Stimulated activated CD4-positive, alpha-beta T cell treated with anti-CD3 and anti-CD28 coated beads, Interleukin-12 subunit alpha, Interleukin-12 subunit beta, amount 100 ng/mL, for 24 hours (primary cell): Measurements from ENCODE around the gene TSHZ1.

Source experiments
- DNase-seq, 2 experiments: peaks; one replicate each; pipeline ENCODE4 v3.0.0-alpha.2; 2020; ENCODE audit warnings: low read depth in 2 of 2

Gene TSHZ1

DNA sequence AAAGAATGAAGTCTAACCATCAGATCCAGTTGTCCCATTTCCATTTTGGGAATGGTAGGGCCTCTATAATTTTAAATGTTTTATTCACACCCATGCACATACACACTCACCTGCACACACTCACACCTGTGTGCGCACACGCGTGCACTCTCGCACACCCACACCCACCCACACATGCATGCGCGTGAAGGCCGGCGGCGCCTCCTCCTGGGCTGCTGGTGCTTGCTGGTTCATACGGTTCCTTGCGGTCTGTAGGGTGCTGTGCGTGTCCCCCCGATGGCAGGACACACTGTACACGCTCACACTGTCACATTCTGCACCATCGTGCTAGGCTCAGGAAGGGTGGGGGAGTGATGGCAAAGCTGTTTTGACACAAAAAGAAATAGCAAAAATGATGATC lies 63.2 kb downstream of the TSHZ1 start:
- no peak for DNase-seq

DNA sequence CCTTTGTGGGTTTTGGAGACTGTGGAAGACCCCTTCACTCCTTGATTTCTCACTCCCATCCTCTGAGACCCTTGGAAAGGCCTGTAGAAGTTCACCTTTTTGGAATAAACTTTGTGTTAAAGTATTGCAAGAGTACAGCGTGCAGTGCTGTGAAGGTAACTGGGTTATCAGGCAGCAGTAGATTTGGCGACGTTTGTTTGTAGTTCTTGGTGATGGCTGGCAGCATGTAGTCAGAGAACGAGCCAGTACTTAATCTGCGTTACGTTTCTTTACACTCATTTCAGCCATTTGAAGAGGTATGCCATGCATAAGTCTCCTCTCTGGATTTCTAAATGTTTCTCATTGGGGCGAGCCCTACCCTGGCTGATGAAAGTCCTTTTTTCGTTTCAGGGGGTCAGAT lies 64.6 kb downstream of the TSHZ1 start:
- DNase-seq, result no peak

DNA sequence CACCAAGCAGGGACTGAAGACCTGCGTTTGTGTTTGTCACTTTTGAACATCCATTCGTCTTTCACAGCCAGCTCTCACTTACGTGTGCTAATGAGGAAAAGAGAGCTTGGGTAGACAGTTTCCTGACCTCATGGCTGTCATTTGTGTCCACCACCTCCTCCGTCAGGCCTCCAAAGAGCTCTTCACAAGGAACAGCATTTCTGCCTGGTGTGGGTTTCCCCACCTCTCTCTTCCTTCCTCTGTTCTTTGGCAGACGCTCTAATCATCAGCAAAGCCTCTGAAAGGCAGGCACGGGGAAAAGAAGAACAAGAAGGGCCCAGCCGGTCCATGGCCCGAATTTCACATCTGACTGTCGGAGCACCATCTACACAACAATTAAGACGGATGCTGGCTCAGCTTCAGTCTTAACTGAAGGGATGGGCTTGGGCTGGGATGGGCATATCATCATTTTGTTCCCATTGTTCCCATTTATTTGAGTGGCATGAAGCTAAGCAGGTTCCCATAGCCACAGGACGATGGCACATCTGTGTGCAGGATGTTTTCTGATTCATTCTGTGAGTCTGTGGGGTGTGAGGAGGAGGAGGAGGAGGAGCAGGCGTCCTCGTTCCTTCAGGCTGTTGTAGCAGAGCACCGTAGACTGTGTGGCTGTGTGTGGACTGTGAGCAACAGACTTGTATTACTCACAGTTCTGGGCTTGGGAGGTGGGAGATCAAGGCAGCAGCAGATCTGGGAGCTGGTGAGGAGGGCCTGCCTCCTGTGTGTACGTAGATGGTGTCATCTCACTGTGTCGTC lies 66.4 kb downstream of the TSHZ1 start:
- no peak for DNase-seq

DNA sequence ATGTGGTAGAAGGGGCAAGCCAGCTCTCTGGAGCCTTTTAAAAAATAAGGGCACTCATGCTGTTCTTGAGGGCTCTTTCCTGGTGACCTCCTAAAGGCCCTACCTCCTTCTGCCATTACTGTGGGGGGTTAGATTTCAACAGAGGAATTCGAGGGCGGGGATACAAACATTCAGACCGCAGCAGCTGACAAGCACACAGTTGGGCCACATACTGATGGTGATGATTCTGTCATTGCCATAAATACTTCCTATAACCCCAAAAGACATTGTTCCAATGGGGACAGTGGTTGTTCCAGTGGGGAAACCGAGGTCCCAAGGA lies 67.0 kb downstream of the TSHZ1 start:
- no peak for DNase-seq

DNA sequence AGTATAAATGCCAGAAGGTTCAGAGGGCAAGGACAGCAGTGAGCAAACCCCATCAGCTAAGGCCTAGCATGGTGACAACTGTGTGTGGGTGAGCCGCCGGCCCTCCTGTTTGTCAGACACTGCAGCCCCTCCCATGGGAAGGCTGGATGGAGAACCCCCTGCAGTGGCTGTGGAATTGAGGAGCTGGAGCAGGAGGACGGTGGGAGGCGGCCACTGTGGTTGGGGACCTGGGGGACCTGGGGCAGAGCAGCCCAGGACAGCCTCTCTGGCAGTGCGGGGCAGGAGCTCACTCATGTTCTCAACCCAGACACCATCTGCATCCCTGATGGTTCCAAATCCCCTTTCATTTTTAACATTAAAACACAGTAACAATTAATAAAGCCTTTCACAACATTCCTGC lies 68.8 kb downstream of the TSHZ1 start:
- DNase-seq, result no peak

DNA sequence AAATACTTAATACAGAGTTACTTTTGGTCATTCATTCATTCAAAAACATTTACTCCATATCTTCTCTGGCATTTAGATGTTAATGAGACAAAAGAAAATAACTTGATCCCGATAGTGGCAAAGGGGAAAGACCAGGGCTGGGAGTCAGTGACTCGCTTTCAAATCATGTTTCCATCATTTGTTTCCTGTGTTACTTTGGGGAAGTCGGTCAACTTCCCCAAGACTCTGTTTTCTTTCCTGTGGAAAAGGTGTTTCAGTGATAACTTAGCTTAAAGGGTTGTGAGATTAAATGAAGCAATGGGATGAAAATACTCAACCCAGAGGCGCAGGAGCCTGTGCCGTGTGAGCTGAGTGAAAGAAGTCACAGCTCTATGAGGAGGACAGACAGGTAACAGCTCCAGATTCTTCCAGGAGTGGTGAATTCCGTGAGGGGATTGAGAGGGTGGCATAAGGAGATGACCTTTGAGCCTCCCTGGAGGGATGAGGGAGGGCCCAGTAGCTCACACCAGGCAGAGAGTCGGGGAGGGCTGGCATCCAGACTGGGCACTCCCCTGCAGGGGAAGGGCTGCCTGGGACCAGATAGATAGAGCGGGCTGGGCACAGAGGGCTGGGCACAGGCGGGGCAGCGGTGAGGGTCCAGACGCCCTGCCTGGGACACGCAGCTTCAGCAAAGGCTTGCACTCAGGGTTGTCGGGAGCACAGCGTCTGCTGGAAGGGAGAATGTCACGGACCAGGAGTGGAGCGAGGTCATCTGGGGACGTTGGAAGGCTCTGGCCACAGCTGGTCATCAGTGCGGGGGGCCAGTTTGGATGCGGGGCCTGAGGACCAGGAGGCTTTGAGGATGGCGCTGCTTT lies 70.1 kb downstream of the TSHZ1 start:
- DNase-seq, result no peak

DNA sequence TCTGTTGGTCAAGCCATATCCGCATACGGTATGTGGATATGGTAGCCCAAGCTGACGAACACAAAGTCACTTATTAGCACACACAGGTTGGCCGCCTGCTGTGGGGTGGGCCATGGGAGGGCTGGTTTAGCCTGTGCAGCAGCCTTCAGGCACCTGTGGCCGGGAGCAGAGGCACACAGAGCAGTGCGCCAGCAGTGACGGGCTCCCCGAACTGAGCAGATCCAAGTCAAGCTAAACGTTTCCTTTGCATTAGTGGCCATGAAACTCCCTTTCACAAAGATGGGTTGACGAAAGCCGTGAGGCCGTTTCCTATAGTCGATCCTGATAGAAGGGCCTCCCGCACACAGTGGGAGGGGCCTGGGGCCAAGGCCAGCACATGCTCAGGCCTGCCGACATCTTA lies 72.1 kb downstream of the TSHZ1 start:
- DNase-seq, result no peak

DNA sequence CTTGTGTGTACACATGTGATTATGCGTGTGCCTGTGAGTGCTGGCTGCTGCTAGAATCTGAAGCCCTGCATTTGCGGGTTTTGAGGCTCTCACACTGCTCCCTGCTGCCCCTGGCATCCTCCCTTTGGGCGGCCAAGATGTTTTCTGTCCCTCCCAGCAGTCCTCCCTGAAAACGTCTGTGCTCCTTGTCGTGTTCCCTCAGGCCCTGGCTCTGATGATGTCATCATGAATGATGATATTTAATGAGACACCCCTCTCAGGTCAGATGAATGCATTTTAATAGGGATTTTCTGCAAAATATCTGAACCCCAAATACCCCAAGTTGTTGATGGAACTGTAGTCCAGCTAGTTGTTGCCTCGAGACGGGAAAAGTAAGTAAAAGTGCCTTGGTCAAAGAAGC lies 73.1 kb downstream of the TSHZ1 start:
- no peak for DNase-seq

DNA sequence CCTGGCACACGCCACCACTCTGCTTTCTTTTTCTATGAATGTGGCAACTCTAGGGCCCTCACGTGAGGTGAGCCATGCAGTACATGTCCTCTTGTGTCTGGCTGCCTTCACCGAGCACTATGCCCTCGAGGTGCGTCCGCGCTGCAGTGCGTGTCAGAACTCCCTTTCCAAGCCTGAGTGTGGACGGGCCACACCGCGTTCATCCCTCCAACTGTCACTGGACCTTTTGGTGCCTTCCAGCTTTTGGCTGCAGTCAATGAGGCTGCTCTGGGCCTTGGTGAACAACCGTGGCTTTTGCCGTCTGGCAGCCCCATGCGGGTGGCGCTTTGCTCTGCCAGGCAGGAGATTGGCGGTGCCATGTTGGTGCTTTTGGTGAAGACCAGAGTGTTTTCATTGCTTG lies 74.0 kb downstream of the TSHZ1 start:
- DNase-seq, result no peak

DNA sequence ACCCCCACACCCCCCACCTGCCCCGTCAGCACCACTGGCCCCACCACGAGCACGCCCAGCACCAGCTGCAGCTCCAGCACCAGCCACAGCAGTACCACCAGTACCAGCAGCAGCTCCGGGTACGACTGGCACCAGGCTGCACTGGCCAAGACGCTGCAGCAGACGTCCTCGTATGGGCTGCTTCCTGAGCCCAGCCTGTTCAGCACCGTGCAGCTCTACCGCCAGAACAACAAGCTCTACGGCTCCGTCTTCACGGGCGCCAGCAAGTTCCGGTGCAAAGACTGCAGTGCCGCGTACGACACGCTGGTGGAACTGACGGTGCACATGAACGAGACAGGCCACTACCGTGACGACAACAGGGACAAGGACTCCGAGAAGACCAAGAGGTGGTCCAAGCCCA lies 75.3 kb downstream of the TSHZ1 start:
- DNase-seq, result no peak

DNA sequence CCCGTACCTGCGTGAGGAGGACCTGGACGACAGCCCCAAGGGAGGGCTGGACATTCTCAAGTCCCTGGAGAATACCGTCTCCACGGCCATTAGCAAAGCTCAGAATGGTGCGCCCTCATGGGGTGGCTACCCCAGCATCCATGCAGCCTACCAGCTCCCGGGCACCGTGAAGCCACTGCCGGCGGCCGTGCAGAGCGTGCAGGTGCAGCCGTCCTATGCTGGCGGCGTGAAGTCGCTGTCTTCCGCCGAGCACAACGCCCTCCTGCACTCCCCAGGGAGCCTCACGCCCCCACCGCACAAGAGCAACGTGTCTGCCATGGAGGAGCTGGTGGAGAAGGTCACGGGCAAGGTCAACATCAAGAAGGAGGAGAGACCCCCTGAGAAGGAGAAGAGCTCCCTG lies 76.4 kb downstream of the TSHZ1 start:
- DNase-seq, result no peak

DNA sequence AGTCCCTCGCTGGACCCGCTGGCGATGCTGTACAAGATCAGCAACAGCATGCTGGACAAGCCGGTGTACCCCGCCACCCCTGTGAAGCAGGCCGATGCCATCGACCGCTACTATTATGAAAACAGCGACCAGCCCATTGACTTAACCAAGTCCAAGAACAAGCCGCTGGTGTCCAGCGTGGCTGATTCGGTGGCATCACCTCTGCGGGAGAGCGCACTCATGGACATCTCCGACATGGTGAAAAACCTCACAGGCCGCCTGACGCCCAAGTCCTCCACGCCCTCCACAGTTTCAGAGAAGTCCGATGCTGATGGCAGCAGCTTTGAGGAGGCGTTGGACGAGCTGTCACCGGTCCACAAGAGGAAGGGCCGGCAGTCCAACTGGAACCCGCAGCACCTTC lies 77.1 kb downstream of the TSHZ1 start:
- no peak for DNase-seq

DNA sequence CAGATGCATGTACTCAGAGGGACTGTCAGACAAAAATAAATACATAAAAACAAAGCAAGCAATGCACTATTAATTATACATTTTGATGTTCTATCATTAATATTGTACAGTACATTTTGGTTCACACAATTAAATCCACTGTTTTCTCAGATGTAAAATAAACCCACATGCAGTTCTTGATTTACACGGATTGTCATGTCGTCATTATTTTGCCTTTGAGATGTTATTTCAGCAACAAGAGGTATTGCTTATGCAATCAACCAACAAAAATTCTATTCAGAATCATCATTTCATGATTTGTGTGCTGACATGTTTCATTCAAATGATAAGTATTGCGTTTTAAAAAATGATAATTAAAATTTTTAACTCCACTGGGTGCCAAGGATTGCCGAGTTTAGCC lies 79.2 kb downstream of the TSHZ1 start:
- no peak for DNase-seq

DNA sequence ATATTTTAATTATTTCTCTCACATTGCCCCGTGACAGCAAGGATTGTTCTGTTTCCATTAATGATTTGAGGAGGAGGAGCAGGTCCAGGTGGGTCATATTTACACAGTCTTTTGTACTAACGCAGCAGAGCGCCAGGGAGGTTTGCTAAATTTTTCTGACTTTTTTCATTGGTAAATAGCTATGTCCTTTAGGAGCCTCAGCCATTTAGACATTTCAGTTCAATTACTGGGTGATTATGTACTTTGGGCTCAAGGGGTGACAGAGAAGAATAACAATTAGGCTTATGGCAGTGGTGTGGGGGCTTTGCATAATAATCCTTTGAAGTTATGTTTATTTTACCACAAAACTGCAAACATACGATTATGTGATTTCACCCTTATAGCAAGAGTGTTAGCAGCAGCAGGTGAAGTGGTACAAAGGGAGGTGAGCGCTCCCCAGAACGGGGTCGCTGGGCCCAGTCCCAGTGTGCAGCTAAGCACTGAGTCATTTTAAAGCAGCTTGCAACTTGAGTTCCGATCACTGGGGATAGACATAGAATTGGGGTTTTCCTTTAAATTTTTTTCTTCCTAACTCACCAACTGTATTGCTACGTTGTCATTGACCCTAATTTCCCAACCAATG lies 80.3 kb downstream of the TSHZ1 start:
- no peak for DNase-seq

DNA sequence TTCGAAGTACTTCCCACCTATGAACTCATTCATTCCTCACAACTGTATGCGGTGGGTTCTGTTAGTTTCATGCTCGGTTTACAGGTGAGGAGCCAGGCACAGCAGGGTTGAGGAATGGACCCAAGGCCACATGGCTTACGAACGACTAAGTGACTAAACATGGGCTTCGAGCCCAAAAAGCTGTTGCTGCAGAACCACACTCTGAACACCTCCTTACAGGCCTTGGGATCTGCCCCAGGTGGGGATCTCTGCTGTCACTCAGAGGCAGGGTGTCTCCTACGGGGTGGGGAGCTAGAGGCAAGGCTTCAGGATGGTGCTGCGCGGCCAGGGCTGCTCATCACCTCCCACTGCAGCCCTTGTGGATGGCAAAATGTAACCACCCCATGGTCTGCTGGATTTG lies 80.9 kb downstream of the TSHZ1 start:
- no peak for DNase-seq

DNA sequence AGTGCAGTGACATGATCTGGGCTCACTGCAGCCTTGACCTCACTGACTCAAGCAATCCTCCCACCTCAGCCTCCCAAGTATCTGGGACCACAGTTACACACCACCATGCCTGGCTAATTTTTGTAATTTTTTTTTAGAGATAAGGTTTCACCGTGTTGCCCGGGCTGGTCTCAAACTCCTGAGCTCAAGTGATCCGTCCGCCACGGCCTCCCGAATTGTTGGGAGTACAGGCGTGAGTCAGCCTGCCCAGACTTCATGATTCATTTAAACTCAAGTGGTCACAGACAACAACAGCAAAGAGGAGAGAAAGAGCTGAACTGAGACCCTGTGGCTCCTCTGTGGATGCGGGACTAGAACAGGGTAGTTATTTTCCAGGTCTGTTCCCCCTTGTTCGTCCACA lies 83.0 kb downstream of the TSHZ1 start:
- no peak for DNase-seq

DNA sequence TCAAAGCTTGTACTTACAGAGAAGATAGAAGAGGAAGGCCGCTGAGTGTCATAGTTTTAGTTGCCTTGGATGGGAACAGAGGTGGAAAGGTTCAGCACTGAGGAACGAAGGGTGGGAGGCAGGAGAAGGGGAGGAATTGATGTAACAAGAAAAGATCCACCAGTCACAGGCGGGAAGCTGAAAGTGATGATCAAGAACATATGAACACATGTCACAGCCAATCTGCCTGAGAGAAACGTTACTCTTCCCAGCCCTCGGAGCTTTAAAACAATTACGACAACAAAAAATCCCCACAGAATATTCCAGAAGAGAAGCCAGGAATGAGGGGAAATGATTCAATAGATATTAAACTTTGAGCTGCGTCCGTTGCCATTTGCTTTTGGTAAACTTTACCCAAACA lies 87.1 kb downstream of the TSHZ1 start:
- DNase-seq, result no peak

DNA sequence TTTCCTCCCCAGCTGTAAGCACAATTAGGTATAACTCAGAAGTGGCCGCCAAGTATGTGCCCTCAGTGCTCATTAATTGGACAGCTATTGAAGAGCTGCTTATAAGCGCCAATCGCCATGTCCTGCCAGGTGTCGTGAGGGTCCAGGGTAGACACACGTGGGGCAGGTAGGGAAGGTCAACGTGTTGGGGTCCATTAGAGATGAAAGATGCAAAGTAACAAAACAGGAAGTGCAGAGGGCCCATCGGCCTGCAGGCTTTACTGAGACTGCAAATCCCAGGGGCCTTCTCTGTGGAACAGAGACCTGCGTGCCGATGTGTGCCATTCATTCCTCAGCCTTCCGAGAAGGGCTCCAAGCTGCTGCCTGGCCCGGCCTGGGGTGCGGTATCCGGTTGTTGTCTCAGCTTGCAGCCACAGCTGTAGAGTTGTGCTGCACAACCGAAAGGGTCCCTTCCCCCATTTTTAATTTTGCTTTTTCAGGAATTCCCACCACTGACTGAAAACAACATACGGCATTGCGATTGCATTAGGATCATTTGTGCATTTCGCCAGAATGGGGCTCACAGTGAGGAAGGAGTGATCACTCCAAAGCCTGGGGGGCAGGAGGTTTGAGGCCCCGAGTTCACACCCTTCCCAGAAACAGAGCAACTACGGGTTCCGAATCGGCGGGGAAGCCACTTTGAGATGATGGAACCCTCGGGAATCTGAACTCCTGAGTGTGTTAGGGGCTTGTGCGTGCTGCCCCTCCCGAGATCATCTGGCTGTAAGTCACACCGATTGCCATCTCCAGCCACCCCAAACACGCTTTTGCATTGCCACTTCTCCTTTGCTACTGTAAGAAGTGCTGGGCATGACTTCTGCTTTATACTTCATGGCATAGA lies 94.3 kb downstream of the TSHZ1 start:
- DNase-seq, result no peak

DNA sequence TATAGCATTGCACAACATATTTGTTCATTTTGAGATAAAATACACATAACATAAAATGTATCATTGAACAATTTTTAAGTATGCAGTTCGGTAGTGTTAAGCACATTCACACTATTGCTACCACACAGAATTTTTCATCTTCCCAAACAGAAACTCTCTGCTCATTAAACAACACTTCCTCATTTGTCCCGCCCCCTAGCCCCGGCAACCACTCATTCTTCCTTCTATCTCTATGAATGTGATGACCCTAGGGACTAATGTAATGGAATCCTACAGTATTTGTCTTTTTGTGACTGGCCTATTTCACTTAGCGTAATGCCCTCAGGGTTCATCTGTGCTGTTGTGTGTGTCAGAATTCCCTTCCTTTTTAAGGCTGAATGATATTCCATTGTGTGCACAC lies 95.4 kb downstream of the TSHZ1 start:
- DNase-seq, result no peak

DNA sequence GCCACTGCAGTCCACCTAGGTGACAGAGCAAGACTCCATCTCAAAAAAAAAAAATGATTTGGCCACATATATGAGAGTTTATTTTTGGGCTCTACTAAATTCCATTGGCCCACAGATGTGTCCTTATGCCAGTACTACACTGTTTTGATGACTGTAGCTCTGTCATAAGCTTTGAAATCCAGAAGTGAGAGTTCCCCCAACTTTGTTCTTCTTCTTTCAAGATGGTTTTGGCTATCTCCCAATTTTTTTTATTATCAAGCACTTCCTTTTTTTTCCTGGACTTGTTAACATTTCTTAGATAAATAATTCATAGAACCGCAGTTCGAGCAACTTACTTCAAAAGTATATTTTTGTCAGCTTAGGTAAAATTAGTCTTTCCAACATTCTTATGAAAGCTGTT lies 96.9 kb downstream of the TSHZ1 start:
- no peak for DNase-seq

DNA sequence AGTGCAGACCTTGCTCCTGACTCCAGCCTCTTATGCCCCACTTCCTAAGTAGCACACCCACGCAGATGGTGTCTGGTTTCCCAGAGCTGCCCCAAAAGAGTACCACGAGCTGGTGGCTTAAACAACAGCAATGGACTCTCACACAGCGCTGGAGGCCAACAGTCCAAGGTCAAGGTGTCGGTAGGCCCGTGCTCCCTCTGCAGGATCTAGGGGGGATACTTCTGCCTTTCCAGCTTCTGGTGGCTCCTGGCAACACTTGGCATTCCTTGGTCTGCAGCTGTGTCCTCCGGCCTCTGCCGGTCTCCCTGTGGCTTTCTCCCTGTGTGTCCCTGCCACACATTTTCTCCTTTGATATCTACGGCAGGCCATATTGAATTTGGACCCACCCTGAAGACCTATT lies 99.0 kb downstream of the TSHZ1 start:
- no peak for DNase-seq

DNA sequence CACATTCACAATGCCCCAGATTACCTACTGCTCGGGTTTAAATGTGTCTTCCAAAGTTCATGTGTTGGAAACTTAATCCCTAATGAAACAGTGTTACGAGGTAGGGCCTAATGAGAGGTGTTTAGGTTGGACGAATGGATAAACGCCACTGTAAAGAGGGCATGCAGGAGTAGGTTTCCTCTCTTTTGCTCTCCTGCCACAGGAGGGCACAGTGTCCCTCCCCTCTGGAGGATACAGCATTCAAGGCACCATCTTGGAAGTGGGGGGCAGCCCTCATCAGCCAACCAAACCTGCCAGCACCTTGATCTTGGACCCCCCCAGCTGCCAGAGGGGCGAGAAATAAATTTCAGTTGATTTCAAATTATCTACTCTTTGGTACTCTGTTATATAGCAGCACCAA lies 103.5 kb downstream of the TSHZ1 start:
- no peak for DNase-seq
